AG04449 (cell line): ENCODE measurements around the gene F10.

ENCODE experiments used
- CTCF ChIA-PET: fragments of 350-600 bp; formaldehyde crosslinking; extraction: SDS; loops from one replicate; lab custom pipeline; 2021; ENCODE audit warnings: antibody characterized with exemption; lab: Yijun Ruan, JAX
- POLR2A ChIA-PET: fragments of 400-600, 350-600 bp; formaldehyde crosslinking; extraction: SDS; loops from one replicate; lab custom pipeline; 2020; ENCODE audit warnings: antibody characterized with exemption, inconsistent platforms; lab: Yijun Ruan, JAX
- DNase-seq: peaks from one replicate; pipeline ENCODE4 v3.0.0-alpha.2; 2010; ENCODE audit warnings: low read depth, low spot score
- H3K4me3 ChIP-seq: 2 replicates; pipeline ENCODE4 v1.5.1; 2011; ENCODE audit warnings: low read depth, mild to moderate bottlenecking, control low read depth, low read length
- TF ChIP-seq, protein P1 (sequence below): IDR thresholded peaks from one replicate; pipeline ENCODE4 v1.5.1; 2011; ENCODE audit warnings: mild to moderate bottlenecking, moderate library complexity, low read length, control low read depth, inconsistent platforms; ENCODE audit not compliant: insufficient read depth; ENCODE audit errors: missing control alignments

The F10 gene

GRCh38 chr13:113186061-113186900 lies 63.7 kb downstream of the F10 start:
- DNase-seq = no peak
- no peak overlapping the region for H3K4me3 ChIP-seq
- CTCF ChIA-PET = interaction anchor here (1.3 kb wide), 2 partner anchors 8 to 11 kb away, joined by 3 to 5 read pairs; no protein-coding TSS in a partner anchor
- POLR2A ChIA-PET = interaction anchor here (1.0 kb wide), 1 partner anchor 24 kb away, joined by 5 read pairs; the partner anchor contains the start of gene CUL4A
- TF ChIP-seq, protein P1, sequence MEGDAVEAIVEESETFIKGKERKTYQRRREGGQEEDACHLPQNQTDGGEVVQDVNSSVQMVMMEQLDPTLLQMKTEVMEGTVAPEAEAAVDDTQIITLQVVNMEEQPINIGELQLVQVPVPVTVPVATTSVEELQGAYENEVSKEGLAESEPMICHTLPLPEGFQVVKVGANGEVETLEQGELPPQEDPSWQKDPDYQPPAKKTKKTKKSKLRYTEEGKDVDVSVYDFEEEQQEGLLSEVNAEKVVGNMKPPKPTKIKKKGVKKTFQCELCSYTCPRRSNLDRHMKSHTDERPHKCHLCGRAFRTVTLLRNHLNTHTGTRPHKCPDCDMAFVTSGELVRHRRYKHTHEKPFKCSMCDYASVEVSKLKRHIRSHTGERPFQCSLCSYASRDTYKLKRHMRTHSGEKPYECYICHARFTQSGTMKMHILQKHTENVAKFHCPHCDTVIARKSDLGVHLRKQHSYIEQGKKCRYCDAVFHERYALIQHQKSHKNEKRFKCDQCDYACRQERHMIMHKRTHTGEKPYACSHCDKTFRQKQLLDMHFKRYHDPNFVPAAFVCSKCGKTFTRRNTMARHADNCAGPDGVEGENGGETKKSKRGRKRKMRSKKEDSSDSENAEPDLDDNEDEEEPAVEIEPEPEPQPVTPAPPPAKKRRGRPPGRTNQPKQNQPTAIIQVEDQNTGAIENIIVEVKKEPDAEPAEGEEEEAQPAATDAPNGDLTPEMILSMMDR = no peak

DNA sequence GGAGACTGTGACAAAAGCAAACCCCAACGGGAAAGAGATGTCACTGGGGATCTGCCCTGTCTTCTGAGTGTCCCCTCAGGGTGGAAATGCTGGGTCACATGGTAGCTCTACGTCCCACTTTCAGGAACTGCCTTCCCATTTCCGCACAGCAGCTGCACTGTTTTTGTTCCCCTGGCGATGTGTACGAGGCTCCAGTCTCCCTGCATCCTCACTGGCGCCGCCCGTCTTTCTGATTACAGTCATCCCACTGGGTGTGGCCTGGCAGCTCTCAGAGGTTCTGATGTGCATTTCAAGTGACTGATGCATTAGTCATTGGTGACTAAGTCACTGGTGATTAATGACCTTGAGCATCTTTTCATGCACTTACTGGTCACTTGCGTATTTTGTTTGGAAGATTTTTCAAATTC lies 64.7 kb downstream of the F10 start:
- DNase-seq = peak; percentile 96
- peak overlapping the region; percentile 1; the same call in 1 of the 2 replicates for H3K4me3 ChIP-seq
- POLR2A ChIA-PET = interaction anchor here (1.0 kb wide), 2 partner anchors 9 to 23 kb away, joined by 5 to 8 read pairs; partner anchors contain the start of gene CUL4A
- CTCF ChIA-PET = interaction anchor here (1.3 kb wide), 2 partner anchors 9 to 12 kb away, joined by 3 to 5 read pairs; no protein-coding TSS in a partner anchor
- TF ChIP-seq, protein P1 = no peak

DNA sequence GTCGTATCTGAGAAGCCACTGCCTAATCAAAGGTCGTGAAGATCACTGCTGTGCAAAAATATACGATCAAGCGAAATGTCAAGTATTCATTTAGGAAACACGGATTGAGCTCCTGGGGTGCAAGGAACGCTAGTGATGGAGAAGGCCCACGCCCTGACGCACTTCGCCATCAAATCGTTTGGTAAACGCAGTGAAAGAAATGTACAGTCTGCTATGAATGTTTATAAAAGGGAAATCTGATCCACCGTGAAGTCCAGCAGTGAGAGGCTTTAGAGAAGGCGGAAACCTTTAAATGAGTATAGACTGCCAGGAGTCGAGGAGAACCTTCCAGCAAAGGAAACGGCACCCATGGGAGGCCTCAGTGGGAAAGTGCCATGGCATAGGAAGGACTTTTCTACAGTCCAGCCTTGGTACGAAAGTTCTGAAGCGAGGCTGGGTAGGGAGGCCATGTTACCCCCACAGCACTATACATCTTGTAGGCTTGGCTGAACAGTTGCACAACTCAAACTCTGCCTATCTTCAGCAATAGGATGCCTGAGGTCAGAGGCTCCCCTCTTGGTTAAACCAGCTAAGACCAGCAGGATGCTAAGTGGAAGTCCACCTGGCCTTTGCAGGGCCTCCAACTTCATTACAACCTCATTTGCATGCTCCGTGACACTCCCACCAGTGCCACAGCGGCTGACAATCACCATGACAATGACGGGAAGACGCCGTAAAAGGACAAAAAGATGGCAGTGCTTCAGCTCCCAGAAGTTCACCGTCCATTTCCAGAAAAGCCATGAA lies 65.5 kb downstream of the F10 start:
- ChIA-PET CTCF (interaction anchor here (1.3 kb wide), 1 partner anchor 10 kb away, joined by 5 read pairs; no protein-coding TSS in a partner anchor), POLR2A (interaction anchor here (1.0 kb wide), 1 partner anchor 10 kb away, joined by 8 read pairs; no protein-coding TSS in a partner anchor)
- no peak overlapping the region for H3K4me3 ChIP-seq
- TF ChIP-seq, protein P1 = no peak
- no peak for DNase-seq

DNA sequence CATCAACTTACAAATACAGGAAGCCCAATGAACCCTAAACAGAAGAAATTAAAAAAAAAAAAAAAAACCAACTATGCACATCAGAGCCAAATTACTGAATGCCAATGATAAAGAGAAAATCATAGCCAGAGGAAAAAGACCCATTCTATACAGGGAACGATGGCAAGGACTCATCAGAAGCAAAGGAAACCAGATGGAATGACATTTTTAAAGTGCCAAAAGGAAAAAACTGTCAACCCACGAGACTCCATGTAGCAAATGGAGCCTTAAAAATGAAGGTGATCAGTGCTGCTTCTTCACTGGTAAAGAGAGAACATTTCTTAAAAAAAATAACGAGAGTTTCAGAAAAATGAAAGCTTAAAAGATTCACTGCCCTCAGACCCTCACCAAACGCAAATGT lies 67.6 kb downstream of the F10 start:
- CTCF ChIA-PET = interaction anchor here (1.2 kb wide), 1 partner anchor 19 kb away, joined by 3 read pairs; the partner anchor contains the start of genes CUL4A and PCID2

GRCh38 chr13:113192279-113192678 lies 69.7 kb downstream of the F10 start:
- CTCF ChIA-PET = no interaction called here
- TF ChIP-seq, protein P1 = no peak
- no peak overlapping the region for H3K4me3 ChIP-seq
- DNase-seq = no peak
- POLR2A ChIA-PET = no interaction called here

More for the DNA sequence above, 67.6 kb downstream of the F10 start:
- H3K4me3 ChIP-seq = no peak overlapping the region
- no peak for DNase-seq
- POLR2A ChIA-PET = no interaction called here
- TF ChIP-seq, protein P1 = no peak
